ENCODE results near the gene WBP2.
"Not testable (repeated sequence)": the region's sequence is repeated elsewhere in the genome, so short reads cannot be mapped to it uniquely, and the experiment has no call there.

Gene WBP2

DNA sequence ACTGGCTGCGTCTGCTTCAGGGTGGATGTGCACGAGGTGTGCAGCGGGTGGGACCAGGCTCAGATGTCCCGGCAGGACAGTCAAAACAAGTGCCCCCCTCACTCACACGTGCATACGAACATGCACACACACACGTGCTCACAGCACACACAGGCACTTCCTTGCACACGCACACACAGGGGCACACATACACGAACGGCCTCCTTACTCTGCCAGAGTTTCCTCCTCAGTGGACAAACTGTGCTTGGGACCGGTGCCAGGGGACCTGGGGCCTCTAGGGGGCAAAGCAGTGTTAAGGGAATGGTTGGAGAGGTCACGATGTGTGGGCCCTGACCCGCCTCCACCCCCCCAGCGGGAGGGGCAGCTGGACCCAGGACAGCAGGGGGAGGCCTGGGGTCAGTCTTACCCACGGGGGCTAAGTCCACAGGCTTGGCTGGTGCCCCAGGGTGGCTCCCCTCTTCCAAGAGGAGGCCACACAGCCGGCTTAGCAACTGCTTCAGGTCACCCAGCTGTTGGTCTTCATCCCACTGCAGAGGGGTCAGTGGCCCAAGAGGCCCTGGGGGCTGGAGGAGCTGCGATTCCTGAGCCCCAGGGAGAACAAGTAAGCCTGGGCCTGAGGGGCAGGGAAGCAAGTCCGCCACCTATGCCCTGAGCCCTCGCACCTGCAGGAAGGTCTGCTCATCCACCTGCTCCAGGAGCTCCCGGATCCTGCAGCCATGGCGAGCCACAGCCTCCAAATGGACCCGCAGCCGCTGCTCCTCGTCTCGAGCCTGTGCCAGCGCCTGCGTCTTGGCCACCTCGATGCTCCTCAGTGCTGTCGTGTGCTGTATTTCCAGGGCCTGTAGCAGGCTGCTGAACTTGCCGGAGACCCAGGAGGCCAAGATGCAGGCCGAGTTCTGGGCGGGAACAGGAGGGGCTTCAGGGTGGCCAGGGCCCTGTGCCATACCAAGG, 36.7 kb upstream of the WBP2 start:
- DNase-seq, result no peak
- in situ Hi-C loops (cut with MboI; ENCODE audit: low pct_unique_long_range_greater_than_20kb, low sequenced_read_pairs), result no loop called here

GRCh38 chr17:75891022-75891604, 36.0 kb upstream of the WBP2 start:
- in situ Hi-C loops (cut with MboI; ENCODE audit: low pct_unique_long_range_greater_than_20kb, low sequenced_read_pairs), result no loop called here
- no peak for DNase-seq

DNA sequence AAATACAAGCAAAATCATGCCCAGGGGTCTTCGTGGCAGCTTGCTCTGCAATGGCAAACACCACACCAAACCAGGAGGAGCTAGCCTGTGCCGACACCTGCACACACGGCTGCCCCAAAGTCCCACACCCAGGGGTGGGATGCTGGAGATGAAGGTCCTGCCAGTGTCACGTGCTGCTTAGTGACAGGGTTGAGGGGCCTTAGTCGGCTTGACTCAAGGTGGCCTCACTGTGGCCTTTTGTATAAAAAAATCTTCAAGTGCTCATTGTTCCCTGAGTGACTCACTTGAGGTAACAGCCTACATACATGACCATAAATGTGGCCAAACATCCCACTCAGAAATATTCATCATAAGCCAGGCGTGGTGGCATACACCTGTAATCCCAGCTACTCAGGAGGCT, 34.3 kb upstream of the WBP2 start:
- in situ Hi-C loops (cut with MboI; ENCODE audit: low pct_unique_long_range_greater_than_20kb, low sequenced_read_pairs), result no loop called here
- DNase-seq, result peak; percentile 25

- in situ Hi-C loops (cut with MboI; ENCODE audit: low pct_unique_long_range_greater_than_20kb, low sequenced_read_pairs), result no loop called here
- no peak for DNase-seq
These were observed 33.3 kb upstream of the WBP2 start for GRCh38 chr17:75888484-75888883.

GRCh38 chr17:75885860-75886259, 30.7 kb upstream of the WBP2 start:
- in situ Hi-C loops (cut with MboI; ENCODE audit: low pct_unique_long_range_greater_than_20kb, low sequenced_read_pairs); DNase-seq: not testable (repeated sequence)

DNA sequence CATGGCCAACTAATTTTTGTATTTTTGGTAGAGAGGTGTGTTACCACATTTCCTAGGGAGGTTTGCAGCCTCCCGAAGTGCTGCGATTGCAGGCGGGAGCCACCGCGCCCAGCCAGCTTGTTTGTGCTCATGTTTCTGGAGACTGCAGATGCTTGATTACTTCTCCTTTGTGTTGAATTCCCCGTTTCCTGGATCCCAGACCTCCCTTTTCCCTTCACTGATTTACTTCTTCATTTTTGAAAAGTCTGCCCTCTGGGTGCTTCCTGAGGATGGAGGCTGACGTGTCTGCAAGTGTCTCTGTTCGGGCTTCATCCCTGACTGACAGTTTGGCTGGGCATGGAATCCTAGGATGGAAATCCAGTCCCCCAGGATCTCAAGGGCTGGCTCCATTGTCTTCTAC, 30.3 kb upstream of the WBP2 start:
- DNase-seq, result peak; percentile 83
- in situ Hi-C loops (cut with MboI; ENCODE audit: low pct_unique_long_range_greater_than_20kb, low sequenced_read_pairs), result no loop called here

GRCh38 chr17:75881678-75882454, 26.7 kb upstream of the WBP2 start:
- DNase-seq, result no peak
- in situ Hi-C loops (cut with MboI; ENCODE audit: low pct_unique_long_range_greater_than_20kb, low sequenced_read_pairs), result no loop called here

GRCh38 chr17:75880266-75880665, 25.1 kb upstream of the WBP2 start:
- DNase-seq, result no peak
- in situ Hi-C loops (cut with MboI; ENCODE audit: low pct_unique_long_range_greater_than_20kb, low sequenced_read_pairs), result no loop called here

DNA sequence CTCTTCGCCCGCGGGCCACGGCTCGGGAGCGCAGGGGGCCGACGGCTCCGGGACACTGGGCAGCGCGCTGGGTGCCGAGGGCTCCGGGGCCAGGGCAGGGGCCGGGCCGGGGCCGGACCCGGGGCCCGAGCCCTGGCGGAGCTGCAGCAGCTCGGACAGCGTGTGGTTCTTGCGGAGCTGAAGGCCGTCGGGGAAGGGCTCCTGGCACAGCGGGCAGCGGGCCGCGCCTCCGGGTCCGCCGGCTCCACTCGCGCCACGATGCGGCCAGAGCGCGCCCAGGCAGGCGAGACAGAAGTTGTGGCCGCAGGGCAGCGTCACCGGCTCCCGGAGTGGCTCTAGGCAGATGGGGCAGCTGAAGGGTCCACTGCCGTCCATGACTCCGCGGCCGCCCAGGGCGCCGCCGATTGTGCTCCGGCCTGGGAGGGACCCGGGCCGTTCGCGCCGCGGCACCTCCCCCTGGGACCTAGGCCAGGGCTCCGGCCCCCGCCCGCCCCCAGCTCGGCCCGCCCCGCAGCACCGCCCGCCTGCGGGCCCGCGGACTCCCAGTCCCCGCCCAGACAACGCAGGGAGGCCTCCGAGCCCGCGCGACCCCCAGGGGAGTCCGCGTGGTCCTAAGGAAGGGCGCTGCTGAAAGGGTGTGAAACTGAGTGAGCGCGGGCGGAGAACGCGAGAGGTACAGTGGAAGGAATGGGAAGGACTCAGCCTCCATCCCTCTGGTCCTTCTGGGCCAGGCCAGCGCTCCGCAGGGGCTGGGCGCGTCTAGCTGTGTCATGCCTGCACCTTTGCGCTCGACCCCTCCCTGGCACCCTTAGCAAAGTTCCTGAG, 23.3 kb upstream of the WBP2 start, which contains the start of gene TRIM47:
TRIM47 (minus strand) TSS at position 408 of the 825 bp plus-strand sequence; CDS start at position 375, 33 bp downstream.
- DNase-seq, result peak; percentile 65
- in situ Hi-C loops (cut with MboI; ENCODE audit: low pct_unique_long_range_greater_than_20kb, low sequenced_read_pairs), result no loop called here

DNA sequence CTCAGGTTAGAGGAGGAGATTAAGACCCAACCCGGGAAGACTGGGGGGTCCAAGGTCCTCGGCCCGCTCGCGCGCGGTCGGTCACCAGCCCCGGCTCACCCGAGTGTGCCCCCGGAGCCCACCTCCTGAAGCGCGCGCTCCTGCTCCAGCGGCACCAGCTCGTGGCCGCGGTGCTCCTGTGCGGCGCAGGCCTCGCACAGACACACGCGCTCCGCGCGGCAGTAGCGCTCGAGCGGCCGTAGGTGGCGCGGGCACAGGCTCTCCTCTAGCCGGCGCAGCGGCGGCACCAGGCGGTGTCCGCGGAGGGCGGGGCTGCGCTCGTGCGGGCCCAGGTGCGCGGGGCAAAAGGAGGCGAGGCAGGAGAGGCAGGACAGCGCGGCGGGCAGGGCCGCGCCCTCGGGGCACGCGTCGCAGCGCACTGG, 22.6 kb upstream of the WBP2 start:
- peak; percentile 73 for DNase-seq
- in situ Hi-C loops (cut with MboI; ENCODE audit: low pct_unique_long_range_greater_than_20kb, low sequenced_read_pairs), result no loop called here

GRCh38 chr17:75876938-75877751, 22.0 kb upstream of the WBP2 start:
- no peak for DNase-seq
- in situ Hi-C loops (cut with MboI; ENCODE audit: low pct_unique_long_range_greater_than_20kb, low sequenced_read_pairs), result no loop called here

- DNase-seq, result no peak
- in situ Hi-C loops (cut with MboI; ENCODE audit: low pct_unique_long_range_greater_than_20kb, low sequenced_read_pairs), result no loop called here
These were observed 21.2 kb upstream of the WBP2 start for GRCh38 chr17:75876190-75876937.

DNA sequence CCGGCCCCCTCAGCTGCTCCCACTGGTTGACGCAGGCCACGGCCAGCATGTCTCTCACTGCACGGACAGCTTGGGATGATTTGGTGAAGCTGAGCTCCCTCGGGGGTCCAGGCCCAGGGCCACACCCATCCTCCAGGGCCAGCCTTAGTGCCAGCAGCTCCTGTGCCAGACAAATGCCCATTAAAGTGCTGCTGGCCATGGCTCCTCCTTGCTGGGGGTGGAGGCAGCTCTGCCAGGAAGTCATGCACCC, 20.7 kb upstream of the WBP2 start:
- no peak for DNase-seq
- in situ Hi-C loops (cut with MboI; ENCODE audit: low pct_unique_long_range_greater_than_20kb, low sequenced_read_pairs), result no loop called here

GRCh38 chr17:75875182-75875939, 20.2 kb upstream of the WBP2 start:
- in situ Hi-C loops (cut with MboI; ENCODE audit: low pct_unique_long_range_greater_than_20kb, low sequenced_read_pairs), result no loop called here
- no peak for DNase-seq

- in situ Hi-C loops (cut with MboI; ENCODE audit: low pct_unique_long_range_greater_than_20kb, low sequenced_read_pairs), result no loop called here
- no peak for DNase-seq
These were observed 19.4 kb upstream of the WBP2 start for GRCh38 chr17:75874323-75875181.

- in situ Hi-C loops (cut with MboI; ENCODE audit: low pct_unique_long_range_greater_than_20kb, low sequenced_read_pairs), result no loop called here
These were observed 18.6 kb upstream of the WBP2 start for GRCh38 chr17:75873587-75874322.

More at GRCh38 chr17:75873587-75874322, 18.6 kb upstream of the WBP2 start:
- DNase-seq, result no peak

Measured in KBM-7 (cell line).